Right kidney (tissue), 1 donor: ENCODE results near the gene CANT1.
"Not testable (repeated sequence)": the region's sequence is repeated elsewhere in the genome, so short reads cannot be mapped to it uniquely, and the experiment has no call there.

Experiments used
- DNase-seq: peaks from one replicate; pipeline ENCODE4 v3.0.0-alpha.2; 2016

CANT1 gene

DNA sequence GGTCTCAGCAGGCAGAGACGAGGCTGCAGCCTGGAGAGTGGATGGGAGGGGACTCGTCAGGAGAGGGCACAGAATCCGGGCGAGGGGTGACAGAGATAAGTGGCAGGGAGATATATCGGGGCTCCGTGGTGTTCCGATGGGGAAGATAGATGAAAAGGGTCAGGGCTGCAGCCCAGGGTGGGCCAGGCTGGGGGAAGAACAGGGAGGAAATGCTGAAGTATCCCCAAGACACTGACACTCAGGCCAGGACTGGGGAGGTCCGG lies 32.0 kb downstream of the CANT1 start:
- DNase-seq: no peak

GRCh38 chr17:78976907-78977680 lies 32.5 kb downstream of the CANT1 start:
- DNase-seq: no peak

- peak; percentile 69 for DNase-seq
Observed at GRCh38 chr17:78974635-78975591, 34.7 kb downstream of the CANT1 start.

DNA sequence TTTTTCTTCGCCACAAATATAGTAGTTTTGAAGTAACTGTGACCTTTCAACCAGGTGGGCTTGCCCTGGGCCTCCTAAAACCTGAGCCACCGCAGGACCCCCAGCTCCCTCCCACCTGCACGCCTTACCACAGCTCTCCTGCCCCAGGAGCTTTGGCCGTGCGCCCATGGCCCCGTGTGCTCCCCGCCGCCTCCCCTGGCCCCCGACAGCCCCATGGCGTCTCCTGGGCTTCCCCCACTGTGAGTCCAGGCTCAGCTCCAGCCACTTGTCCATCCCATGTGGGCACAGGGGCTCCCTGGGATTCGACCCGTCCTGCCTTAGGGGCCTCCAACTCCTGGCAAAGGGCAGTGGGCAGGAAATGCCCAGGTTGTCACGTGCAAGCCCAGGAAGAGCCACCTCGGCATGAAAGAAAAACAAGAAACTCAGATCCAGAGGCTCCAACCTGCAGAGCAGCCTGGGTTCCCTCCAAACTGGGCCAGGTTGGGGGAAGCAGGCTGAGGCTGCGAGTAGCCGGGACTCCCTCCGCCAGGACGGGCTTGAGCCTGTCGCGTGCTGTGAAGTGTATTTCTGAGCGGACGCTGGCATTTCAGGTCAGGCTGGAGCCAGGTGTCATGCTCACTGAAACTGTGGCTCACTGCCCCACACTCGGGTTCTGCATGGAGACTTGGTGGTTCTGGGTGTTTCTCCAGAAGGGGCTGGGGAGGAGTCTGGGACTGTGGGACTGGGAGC lies 35.6 kb downstream of the CANT1 start:
- DNase-seq: no peak

- DNase-seq: no peak
Observed at GRCh38 chr17:78973196-78973595, 36.4 kb downstream of the CANT1 start.

- no peak for DNase-seq
Observed at GRCh38 chr17:78972507-78973105, 37.0 kb downstream of the CANT1 start.

- DNase-seq: no peak
Observed at GRCh38 chr17:78971756-78972506, 37.6 kb downstream of the CANT1 start.

DNA sequence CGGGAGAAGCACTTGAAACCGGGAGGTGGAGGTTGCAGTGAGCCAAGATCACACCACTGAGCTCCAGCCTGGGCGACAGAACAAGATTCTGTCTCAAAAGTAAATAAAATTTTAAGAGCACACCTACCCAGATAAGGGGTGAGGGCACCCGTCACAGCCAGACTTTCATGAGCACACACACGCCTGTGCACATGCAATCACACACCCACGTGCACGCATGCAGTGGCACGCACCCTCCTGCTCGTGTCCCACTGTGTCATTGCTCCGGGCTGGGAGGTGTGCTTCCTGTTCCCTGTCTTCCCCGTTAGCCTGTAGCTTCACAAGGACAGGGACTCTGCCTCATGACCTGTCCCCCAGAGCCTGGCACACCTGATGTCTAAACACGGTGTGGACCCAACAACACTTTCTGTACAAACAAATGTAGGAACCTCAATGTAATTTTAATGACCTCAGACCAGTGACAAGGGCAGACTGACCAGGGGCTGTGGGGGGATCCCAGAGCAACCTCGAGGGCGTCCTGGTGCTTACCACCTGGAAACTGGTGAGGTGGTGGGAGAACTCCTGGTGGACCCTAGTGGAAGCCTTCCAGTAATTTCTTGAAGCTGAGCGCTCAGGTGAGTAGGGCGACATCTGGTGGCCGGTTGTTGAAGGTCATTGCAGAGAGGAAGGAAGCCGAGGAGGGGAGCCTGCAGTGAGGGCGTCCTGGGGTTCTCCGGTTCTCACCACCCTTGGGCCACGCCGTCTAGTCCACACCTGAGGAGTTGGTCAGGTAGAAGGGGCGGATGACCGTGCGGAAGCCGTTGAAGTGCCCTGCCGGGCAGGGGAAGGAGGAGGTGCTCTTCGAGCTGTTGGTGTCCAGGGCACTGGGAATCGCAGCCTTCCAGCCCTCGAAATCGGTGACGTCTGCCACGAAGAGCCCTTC lies 38.5 kb downstream of the CANT1 start:
- peak; percentile 77 for DNase-seq

DNA sequence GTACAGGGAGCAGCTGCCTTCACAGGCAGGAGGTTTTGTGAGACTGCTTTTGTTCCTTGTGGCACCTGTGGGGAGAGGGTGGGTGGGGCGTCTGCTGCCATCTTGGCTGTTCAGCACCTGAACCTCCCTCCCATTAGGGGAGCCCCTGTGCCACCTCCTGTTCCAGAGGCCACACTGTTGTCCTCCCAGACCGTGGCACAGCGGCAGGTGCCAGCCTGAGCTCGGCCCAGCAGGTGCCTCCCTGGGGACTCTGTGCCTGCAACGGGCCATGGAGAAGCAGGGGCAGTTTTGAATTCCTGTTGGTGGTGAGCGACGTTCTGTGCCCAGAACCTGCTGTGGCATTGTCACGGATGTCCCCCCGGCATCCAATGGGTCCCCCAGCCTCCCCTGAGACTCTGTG lies 39.7 kb downstream of the CANT1 start:
- DNase-seq: no peak

- no peak for DNase-seq
Observed at GRCh38 chr17:78967782-78968362, 41.7 kb downstream of the CANT1 start.

- no peak for DNase-seq
Observed at GRCh38 chr17:78966910-78967600, 42.5 kb downstream of the CANT1 start.

DNA sequence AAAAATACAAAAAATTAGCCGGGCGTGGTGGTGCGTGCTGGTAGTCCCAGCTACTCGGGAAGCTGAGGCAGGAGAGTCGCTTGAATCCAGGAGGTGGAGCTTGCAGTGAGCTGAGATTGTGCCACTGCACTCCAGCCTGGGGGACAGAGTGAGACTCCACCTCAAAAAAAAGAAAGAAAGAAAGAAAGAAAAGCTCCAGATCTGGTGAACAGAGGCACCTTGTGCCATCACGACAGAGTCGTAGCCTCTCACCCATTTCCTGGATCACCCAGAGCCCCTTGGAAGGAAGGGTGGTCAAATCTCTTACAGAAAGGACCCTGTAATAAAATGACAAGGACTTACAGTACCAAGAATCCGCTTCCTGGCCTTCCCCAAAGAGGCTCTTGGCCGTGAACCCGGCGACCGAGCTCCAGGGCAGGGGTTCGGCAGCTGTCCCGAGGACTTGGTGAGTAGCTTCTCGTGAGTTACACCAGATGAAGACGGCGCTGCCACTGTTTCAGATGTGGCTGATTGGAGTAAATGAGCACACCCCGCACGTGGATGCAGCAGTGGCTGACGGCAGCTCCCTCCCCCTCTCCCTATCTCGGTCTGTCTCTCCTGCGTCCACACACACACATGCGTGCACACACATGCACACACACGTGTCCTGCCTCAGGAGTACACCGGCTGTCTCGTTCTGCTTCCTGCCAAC lies 43.3 kb downstream of the CANT1 start:
- DNase-seq: no peak

DNA sequence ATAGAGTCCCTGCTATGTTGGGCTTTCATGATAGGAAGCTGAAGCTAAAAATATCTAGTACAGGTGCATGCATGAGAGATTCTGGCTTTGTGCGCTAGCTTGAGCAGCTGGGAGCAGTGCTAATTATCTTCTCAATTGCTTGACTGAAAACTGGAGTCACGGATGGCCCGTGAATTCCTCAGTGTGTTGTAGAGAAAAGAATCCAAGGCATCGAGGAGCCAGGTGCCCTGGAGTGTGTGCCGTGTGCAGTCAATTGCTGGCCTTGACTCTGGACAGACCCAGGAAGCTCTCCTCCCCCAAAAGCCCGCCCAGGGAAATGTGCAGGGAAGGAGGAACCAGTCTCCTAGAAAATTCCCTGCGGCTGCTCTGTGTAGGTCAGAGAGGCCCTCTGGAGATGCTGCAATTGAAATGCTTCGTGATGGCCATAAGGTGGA lies 44.1 kb downstream of the CANT1 start:
- no peak for DNase-seq

DNA sequence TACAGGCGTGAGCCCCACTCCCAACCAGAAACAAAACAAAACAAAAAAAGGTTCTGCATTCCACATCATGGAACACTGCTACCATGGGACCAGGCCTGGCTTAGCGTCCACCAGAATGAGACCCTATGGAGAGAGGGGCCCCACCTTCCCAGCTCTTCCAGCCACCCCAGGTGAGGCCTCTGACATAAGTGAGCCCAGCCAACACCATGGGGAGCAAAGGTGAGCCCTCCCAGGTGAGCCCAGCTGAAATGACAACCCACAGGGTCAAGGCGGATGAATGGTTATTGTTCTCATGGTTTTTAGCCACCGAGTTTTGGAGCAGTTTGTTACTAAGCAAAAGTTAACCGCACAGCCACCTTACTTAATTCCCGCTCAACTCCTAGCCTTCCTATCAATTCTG lies 46.2 kb downstream of the CANT1 start:
- no peak for DNase-seq

DNA sequence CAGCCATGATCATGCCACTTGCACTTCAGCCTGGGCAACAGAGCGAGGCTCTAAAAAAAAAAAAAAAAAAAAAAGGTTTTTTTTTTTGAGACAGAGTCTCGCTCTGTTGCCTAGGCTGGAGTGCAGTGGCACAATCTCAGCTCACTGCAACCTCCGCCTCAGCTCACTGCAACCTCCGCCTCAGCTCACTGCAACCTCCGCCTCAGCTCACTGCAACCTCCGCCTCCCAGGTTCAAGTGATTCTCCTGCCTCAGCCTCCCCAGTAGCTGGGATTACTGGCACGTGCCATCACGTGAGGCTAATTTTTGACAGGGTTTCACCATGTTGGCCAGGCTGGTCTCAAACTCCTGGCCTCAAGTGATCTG lies 46.6 kb downstream of the CANT1 start:
- DNase-seq: not testable (repeated sequence)

DNA sequence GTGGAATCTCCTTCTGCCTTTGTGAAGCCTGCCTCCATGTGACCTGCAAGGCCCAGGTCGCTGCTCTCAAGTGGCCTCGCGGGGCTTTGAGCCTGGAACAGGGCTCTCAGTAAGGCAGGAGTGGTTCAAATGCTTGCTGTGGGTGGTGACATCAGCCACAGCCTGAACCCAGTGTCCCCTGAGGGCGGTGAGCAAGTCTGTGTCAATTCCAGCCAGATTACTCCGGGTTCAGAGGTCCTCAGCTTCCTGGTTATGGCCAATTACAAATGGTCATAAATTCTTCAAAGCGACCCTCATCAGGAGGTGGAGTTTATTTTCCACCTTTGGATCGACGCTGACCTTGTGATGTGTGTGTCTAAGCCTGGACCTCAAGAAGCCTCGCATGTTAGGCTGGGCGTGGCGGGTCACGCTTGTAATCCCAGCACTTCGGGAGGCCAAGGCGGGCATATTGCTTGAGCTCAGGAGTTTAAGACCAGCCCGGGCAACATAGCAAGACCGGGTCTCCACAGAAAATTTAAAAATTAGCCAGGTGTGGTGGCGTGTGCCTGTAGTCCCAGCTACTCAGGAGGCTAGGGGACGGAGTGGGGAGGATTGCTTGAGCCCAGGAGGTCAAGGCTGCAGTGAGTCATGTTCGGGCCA lies 47.1 kb downstream of the CANT1 start:
- DNase-seq: no peak

- DNase-seq: no peak
Observed at GRCh38 chr17:78961571-78961970, 48.0 kb downstream of the CANT1 start.

GRCh38 chr17:78960928-78961327 lies 48.6 kb downstream of the CANT1 start:
- no peak for DNase-seq

DNA sequence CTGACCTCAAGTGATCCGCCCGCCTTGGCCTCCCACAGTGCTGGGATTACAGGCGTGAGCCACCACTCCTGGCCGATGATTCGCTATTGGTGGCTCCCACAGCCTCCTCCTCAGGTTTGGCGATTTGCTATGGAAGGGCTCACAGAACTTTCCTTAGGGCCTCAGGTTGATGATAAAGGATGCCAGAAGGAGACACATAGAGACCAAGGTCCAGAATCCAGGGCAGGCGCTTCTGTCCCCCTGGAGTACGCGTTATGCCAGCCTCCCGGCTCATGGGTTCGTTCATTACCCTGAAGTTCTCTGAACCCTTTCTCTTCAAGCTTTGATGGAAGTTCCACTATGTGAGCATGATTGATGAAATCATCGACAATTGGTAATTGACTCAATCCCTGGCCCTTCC lies 49.8 kb downstream of the CANT1 start:
- no peak for DNase-seq
